Raji (cell line): ENCODE data around the gene COL4A2.

ENCODE experiments used
- POLR2A ChIP-seq: IDR thresholded peaks from 2 replicates; pipeline ENCODE4 v1.6.1; 2011; ENCODE audit warnings: low read depth, low read length, control low read depth; ENCODE audit not compliant: insufficient read depth

Gene COL4A2

DNA sequence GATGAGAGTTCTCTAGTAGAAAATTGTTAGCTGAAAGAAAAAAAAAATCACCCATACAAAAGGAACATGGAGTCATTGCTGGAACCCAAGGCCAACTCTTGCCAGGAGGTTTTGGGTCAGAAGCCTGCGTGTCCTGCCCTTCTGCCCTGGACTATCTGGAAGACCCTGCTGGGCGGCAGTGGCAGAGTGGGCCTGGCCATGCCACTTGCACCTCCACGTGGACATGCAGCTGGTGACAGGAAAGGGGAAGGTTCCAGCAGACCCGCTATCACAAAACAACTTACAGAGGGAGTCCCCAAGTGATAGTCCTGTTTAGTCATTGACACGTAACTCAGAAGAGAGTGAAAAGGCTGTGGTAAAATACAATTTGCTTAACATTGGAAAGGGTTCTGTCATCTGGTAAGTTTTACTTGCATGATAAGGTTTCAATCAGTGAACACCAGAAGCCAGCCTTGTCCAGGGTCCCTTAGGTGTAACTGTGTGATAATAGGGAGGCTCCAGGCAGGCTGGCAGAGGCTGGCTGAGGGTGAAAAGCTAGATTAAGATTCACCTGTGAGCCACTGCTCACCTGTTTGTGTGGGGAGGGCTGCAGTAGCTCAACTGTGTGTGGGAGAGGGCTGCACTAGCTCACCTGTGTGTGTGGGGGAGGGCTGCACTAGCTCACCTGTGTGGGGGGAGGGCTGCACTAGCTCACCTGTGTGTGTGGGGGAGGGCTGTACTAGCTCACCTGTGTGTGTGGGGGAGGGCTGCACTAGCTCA, 47.8 kb downstream of the COL4A2 start:
- no peak for TF ChIP-seq POLR2A

- TF ChIP-seq POLR2A, result no peak
These were observed 49.3 kb downstream of the COL4A2 start for GRCh38 chr13:110356362-110356761.

DNA sequence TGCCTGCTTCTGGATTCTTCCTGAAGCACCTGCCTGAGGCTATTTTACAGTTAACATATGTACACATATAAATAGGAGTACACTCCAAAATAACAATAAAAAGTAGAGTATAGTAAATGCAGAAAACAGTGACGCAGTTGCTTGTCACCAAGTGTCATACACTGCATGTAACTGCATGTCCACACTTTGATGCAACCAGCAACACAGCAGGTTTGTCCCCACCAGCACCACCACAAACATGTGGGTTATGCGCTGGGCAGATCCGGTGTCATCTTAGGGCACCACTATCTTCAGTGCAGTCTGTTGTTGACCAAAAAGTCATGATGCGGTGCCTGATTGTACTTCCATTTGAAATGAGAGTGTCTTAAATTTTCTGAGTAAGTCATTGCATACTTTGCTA, 51.3 kb downstream of the COL4A2 start:
- TF ChIP-seq POLR2A, result no peak

GRCh38 chr13:110359840-110360301, 52.8 kb downstream of the COL4A2 start:
- no peak for TF ChIP-seq POLR2A

DNA sequence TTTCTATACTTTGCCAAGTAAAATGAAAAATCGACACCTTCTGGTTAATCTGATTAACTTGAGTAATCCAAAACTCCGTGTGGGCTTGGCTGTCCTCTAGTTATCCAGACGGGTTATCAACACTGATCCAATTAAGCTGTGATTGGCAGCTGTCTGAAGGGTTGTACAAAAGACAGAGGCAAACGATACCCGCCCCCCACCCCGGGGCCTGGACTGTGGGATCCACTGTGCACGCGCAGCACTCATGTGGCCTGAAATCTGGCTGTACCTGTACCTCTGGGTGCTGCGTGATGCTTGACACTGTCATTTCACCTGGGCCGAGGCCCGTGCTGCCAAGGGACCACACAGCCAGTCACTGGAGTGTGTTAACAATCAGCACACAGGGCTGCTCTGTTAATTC, 53.5 kb downstream of the COL4A2 start:
- no peak for TF ChIP-seq POLR2A

DNA sequence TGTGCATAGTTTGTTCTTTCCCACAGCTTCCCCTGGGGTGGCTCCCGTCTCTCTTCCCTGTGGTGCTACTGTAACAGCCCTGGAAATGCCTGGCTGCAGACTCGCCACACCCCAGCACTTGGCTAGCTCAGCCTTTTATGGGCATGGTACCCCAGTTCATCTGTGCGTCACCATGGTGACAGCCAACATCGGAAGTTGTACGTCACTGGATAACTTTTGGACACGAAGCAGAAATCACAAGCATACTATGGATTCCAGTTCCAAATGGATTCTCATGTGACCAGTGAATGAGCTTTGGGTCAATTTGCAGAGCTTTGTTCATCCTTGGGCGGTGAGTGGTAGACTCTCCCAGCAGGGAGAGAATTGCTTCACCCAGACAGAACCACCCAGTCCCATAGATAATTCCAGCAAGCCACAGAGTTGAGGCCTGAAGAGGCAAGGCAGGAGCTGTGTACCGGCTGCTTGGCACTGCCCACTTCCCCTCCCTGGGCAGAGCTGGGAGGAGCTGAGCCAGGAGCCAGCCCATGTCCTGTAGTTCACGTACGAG, 54.4 kb downstream of the COL4A2 start:
- TF ChIP-seq POLR2A, result no peak

GRCh38 chr13:110363010-110363409, 55.9 kb downstream of the COL4A2 start:
- TF ChIP-seq POLR2A, result no peak

- no peak for TF ChIP-seq POLR2A
These were observed 57.0 kb downstream of the COL4A2 start for GRCh38 chr13:110364081-110364480.

DNA sequence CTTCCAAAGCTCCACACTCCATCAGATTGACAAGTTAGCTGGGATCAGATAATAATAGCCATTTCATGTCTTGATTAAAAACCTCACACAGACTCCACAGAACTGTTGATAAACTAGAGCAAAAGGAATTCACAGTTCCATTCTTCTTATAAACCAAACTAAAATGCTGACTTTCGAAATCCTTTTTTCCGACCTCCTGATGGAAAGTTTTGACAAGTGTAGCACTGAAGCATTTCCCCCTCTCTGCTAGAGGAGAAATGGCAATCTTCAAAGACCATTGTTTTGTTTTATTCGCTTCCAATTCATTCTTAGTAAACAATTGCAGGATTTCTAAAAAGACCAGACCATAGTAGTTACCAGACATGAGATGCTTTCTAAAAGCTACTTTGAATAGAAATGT, 58.8 kb downstream of the COL4A2 start:
- no peak for TF ChIP-seq POLR2A

GRCh38 chr13:110366733-110367132, 59.6 kb downstream of the COL4A2 start:
- no peak for TF ChIP-seq POLR2A

DNA sequence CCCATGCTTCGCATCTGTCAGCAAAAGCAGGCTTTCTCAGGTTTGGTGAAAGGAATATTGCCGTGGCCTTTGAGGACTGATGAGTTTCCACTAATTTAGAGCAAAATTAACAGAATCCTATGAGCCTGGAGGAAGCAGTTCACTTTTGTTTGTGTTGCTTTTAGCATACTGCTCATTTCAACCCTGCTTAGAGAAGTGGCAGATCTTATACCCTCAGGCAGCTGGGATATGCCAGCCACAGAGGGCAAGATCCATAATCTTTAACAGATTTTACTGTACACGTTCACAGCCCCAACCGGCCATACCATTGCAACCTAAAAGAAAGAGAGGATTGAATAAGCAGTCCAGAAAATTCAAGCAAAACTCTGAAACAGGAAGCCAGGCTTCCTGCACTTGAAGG, 60.5 kb downstream of the COL4A2 start:
- TF ChIP-seq POLR2A, result no peak

DNA sequence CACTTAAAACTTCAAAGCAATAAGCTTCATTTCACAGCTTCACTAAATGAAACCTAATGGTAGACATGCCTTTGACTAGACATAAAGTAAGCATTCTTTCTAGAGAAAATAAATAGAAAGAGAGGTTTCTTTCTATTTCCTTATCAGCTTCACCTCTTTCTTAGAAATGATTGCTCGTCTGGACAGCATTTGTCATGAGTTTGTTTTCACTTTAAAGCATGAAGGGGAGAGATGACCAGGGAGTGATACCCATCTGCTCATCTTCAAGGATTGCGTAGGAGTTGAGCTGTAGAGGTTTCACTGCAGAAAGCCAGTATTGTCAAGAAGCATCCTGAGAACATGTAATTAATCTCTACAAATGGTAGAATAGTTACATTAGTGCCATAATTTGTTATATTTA, 61.3 kb downstream of the COL4A2 start:
- TF ChIP-seq POLR2A, result no peak

DNA sequence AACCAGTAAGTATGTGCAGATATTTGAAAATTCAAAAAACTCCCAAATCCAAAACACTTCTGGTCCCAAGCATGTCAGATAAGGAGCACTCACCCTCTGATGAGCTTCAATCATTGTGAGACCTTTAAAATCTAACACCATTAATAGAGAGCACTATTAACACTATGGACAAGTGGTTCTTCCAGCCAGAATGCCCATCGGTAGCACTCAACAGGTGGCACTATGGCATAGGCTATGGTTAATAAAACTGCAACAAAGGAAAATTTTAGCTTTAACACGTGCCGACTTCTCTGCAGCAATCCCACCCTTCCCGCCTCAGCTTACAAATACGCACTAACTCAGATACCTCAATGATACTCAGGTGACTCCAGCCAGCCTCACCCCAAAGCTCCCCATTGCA, 62.3 kb downstream of the COL4A2 start:
- no peak for TF ChIP-seq POLR2A

GRCh38 chr13:110371550-110372465, 64.7 kb downstream of the COL4A2 start:
- TF ChIP-seq POLR2A, result no peak

- no peak for TF ChIP-seq POLR2A
These were observed 65.6 kb downstream of the COL4A2 start for GRCh38 chr13:110372676-110373075.

- TF ChIP-seq POLR2A, result no peak
These were observed 66.5 kb downstream of the COL4A2 start for GRCh38 chr13:110373617-110374016.
